ENCODE results near the gene PRKG1. TPM values are rescaled to one million over a fixed set of nuclear protein-coding genes. Genes with fewer than 3 reads are reported as not detected.

The PRKG1 gene
- total RNA-seq, 1 donor from 2014 or later, result 22.8 TPM

DNA sequence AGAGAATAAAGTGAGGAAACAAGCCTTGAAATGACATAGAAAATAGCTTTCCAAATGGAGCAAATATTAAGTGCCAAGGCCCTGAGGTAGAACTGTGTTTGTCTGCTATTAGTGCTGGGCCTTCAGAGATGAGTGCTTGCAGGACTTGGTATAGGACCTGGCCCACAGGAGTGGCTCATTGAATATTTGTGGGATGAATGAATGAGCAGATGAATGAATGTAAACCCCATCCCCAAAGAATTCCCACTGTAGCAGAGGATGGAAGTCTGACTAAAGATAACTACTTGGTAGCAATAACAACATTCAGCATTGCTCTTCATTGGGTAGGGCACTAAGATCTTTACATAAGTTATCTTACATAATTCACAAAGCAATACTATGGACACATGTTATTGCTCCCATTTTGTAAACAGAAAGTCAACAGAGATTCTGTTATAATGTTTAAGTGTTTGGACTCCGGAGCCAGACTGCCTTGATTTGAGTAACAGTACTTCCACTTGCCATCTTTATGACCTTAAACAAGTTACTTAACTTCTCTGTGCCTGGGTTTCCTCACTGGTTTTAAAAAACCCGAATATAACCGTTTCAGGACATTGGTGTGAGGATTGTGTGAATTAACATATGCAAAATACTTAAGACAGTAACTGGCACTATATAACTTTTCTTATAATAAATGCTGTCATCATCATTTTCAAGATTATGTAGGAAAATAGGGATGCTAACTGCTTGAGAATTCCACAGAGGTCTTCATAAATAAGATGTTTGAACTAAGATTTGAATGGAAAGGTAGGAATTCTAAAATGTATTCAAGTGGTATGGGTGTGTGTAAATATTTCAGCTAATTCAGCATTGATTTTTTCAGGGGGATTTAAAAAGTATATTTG is 141.9 kb downstream of the PRKG1 start:
- DNase-seq (ENCODE audit: low spot score), result no peak
- TF ChIP-seq, protein P1, sequence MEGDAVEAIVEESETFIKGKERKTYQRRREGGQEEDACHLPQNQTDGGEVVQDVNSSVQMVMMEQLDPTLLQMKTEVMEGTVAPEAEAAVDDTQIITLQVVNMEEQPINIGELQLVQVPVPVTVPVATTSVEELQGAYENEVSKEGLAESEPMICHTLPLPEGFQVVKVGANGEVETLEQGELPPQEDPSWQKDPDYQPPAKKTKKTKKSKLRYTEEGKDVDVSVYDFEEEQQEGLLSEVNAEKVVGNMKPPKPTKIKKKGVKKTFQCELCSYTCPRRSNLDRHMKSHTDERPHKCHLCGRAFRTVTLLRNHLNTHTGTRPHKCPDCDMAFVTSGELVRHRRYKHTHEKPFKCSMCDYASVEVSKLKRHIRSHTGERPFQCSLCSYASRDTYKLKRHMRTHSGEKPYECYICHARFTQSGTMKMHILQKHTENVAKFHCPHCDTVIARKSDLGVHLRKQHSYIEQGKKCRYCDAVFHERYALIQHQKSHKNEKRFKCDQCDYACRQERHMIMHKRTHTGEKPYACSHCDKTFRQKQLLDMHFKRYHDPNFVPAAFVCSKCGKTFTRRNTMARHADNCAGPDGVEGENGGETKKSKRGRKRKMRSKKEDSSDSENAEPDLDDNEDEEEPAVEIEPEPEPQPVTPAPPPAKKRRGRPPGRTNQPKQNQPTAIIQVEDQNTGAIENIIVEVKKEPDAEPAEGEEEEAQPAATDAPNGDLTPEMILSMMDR (IDR thresholded peaks at IDR 0.05), result no peak
- Mint-ChIP-seq H3K4me1 (ENCODE audit: low read depth) (peaks cover 7% of the 10 kb centered on the region), H3K4me3 (ENCODE audit: unreplicated experiment) (no peak overlapping the region), H3K36me3 (ENCODE audit: low read depth) (no peaks in the 10 kb centered on the region), H3K27ac (ENCODE audit: unreplicated experiment) (no peak overlapping the region), H3K9me3 (ENCODE audit: low read depth) (peaks cover 2% of the 10 kb centered on the region), H3K27me3 (ENCODE audit: low read depth) (no peaks in the 10 kb centered on the region)

- Mint-ChIP-seq H3K4me1 (ENCODE audit: low read depth) (peaks cover 7% of the 10 kb centered on the region), H3K36me3 (ENCODE audit: low read depth) (no peaks in the 10 kb centered on the region), H3K27ac (ENCODE audit: unreplicated experiment) (no peak overlapping the region), H3K27me3 (ENCODE audit: low read depth) (no peaks in the 10 kb centered on the region), H3K9me3 (ENCODE audit: low read depth) (peaks cover 1% of the 10 kb centered on the region), H3K4me3 (ENCODE audit: unreplicated experiment) (no peak overlapping the region)
- TF ChIP-seq, protein P1 (IDR thresholded peaks at IDR 0.05), result no peak
- no peak for DNase-seq (ENCODE audit: low spot score)
These were observed 143.2 kb downstream of the PRKG1 start for GRCh38 chr10:51217505-51217904.

- Mint-ChIP-seq H3K27me3 (ENCODE audit: low read depth) (no peaks in the 10 kb centered on the region), H3K9me3 (ENCODE audit: low read depth) (no peaks in the 10 kb centered on the region), H3K4me3 (ENCODE audit: unreplicated experiment) (no peak overlapping the region), H3K27ac (ENCODE audit: unreplicated experiment) (no peak overlapping the region), H3K4me1 (ENCODE audit: low read depth) (peaks cover 14% of the 10 kb centered on the region), H3K36me3 (ENCODE audit: low read depth) (no peaks in the 10 kb centered on the region)
- TF ChIP-seq, protein P1 (IDR thresholded peaks at IDR 0.05), result no peak
- DNase-seq (ENCODE audit: low spot score), result no peak
These were observed 150.4 kb downstream of the PRKG1 start for GRCh38 chr10:51224671-51225161.

DNA sequence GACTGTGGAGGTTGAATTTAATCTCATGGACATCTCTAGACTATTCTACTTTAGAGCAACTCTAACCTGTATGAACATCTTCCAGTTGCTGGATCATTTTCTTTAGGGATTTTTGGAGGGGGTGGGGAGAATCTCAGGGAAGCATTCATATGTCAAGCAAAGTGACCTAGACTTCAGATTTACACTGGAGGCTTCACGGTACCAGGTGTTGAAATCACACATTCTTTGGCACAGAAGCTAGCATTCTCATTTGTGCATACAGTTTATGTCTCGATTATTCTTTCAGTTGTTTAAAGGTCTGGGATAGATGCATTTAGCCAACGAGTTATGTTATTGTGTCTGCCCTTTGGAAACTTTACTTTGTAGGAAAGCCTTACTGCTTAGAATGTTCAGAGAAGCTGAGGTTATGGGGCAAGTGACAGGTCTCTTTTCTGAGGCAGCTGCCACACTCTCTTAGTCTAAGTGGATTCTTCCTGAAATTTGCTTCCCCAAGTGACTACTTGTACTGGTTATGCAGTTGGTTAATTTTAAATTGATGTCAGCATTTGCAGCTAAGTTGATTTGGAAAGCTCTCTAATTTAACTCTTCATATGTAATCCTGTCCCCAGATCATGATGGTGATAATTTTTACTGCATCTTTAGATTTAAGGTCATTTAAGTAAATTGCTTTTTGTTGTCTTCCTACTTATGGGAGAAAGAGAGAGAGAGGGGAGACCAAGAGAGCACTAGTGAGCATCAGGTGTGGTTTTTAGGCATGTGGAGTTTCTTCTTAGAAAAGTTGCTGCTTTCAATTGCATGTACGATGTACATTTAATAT is 153.8 kb downstream of the PRKG1 start:
- H3K27me3 Mint-ChIP-seq (ENCODE audit: low read depth), result no peaks in the 10 kb centered on the region
- H3K4me3 Mint-ChIP-seq (ENCODE audit: unreplicated experiment), result no peak overlapping the region
- H3K36me3 Mint-ChIP-seq (ENCODE audit: low read depth), result no peaks in the 10 kb centered on the region
- TF ChIP-seq, protein P1 (IDR thresholded peaks at IDR 0.05), result no peak
- H3K4me1 Mint-ChIP-seq (ENCODE audit: low read depth), result peaks cover 27% of the 10 kb centered on the region
- H3K9me3 Mint-ChIP-seq (ENCODE audit: low read depth), result no peaks in the 10 kb centered on the region
- no peak for DNase-seq (ENCODE audit: low spot score)
- H3K27ac Mint-ChIP-seq (ENCODE audit: unreplicated experiment), result no peak overlapping the region

GRCh38 chr10:51228714-51229100 is 154.4 kb downstream of the PRKG1 start:
- DNase-seq (ENCODE audit: low spot score), result no peak
- H3K4me1 Mint-ChIP-seq (ENCODE audit: low read depth), result peaks cover 32% of the 10 kb centered on the region
- H3K9me3 Mint-ChIP-seq (ENCODE audit: low read depth), result no peaks in the 10 kb centered on the region
- no peaks in the 10 kb centered on the region for H3K36me3 Mint-ChIP-seq (ENCODE audit: low read depth)
- H3K27me3 Mint-ChIP-seq (ENCODE audit: low read depth), result no peaks in the 10 kb centered on the region
- no peak overlapping the region for H3K27ac Mint-ChIP-seq (ENCODE audit: unreplicated experiment)
- TF ChIP-seq, protein P1 (IDR thresholded peaks at IDR 0.05), result no peak
- H3K4me3 Mint-ChIP-seq (ENCODE audit: unreplicated experiment), result no peak overlapping the region

Measured in chondrocyte (in vitro differentiated cells).